HG02981 (cell line): Measurements from ENCODE around the gene KCTD21.

Experiments
- ATAC-seq: cut with Tn5 transposase; IDR thresholded peaks from one replicate; pipeline ENCODE4 v1.9.1; 2021; ENCODE audit warnings: mild to moderate bottlenecking, moderate library complexity; ENCODE audit not compliant: unreplicated experiment

KCTD21 gene

DNA sequence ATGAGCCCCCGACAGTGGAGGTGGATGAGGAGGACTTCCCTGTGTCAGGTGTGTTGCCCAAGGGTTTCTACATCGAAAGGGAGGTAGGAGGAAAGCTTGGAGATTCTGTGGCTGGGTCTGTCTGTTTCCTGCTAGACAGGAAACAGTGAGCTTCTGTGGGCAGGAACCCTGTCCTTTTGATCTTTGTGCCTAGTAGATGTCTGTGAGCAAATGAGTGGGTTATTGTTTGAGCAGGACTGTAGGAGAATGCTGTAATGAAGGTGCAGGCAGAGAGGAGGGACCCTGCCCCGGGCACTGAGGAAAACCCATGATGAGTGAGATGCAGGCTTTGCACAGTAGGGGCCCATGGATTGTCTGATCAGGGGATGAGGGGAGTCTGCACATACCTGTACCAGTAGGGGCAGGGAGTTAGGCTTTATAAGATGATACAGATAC is 14.3 kb upstream of the KCTD21 start:
- ATAC-seq = no peak

- no peak for ATAC-seq
These were observed 12.8 kb upstream of the KCTD21 start for GRCh38 chr11:78201096-78201818.

DNA sequence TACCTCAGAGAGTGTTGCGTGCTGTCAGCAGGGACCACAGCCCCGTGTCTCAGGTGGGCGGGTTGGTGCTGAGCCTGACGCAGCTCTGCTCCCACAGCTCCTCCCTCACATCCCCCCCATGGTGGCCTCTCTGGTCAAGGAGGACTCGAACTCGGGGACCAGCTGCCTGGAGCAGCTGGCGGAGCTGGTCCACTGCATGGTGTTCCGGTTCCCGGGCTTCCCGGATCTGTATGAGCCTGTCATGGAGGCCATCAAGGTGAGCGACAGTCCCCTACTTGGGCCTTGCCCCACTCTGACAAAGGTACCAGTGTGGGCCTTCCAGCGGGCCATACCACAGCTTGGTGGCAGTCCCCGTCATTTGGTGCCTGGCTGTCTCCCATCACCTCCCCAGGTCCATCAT is 12.1 kb upstream of the KCTD21 start:
- no peak for ATAC-seq

GRCh38 chr11:78200061-78200460 is 11.6 kb upstream of the KCTD21 start:
- ATAC-seq = no peak

GRCh38 chr11:78199653-78200015 is 11.2 kb upstream of the KCTD21 start:
- no peak for ATAC-seq

GRCh38 chr11:78199015-78199652 is 10.7 kb upstream of the KCTD21 start:
- ATAC-seq = no peak

- no peak for ATAC-seq
These were observed 9.4 kb upstream of the KCTD21 start for GRCh38 chr11:78197816-78198215.

GRCh38 chr11:78196661-78197091 is 8.2 kb upstream of the KCTD21 start:
- no peak for ATAC-seq

DNA sequence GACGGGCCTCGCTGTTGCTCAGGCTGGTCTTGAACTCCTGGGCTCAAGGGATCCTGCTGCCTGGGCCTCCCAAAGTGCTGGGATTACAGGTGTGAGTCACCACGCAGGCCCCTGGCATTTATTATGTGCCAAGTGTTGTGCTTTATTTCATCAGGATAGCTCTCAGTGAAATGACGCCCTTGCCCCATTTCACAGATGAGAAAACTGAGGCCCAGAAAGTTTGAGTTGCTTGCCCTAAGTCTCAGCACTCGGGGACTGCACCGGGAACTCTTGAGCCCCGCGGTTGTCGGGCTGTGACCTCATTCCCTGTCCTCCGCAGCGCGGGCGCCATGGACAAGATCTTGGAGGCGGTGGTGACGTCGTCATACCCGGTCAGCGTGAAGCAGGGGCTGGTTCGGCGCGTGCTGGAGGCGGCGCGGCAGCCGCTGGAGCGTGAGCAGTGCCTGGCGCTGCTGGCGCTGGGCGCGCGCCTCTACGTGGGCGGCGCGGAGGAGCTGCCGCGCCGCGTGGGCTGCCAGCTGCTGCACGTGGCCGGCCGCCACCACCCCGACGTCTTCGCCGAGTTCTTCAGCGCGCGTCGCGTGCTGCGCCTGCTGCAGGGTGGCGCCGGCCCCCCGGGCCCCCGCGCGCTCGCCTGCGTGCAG is 7.6 kb upstream of the KCTD21 start:
- ATAC-seq = no peak

- no peak for ATAC-seq
These were observed 6.1 kb upstream of the KCTD21 start for GRCh38 chr11:78194490-78194889.

DNA sequence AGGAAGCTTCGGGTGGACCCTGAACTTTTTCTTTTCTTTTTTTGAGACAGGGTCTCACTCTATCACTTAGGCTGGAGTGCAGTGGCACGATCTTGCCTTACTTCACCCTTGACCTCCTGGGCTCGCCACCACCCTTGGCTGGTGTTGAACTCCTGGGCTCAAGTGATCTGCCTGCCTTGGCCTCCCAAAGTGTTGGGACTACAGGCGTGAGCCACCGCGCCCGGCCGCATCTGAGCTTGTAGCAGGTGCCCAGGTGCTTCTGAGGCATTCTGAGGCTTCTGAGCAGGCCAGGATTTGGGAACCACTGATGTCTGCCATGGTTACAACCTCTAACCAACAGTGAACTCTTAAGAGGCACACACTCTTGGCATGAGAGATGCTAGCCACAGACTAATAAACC is 5.4 kb upstream of the KCTD21 start:
- no peak for ATAC-seq

- ATAC-seq = no peak
These were observed 4.5 kb upstream of the KCTD21 start for GRCh38 chr11:78192911-78193351.

GRCh38 chr11:78192223-78192719 is 3.8 kb upstream of the KCTD21 start:
- no peak for ATAC-seq

- ATAC-seq = no peak
These were observed 2.6 kb upstream of the KCTD21 start for GRCh38 chr11:78190871-78191538.

- no peak for ATAC-seq
These were observed 1.9 kb upstream of the KCTD21 start for GRCh38 chr11:78190374-78190773.

DNA sequence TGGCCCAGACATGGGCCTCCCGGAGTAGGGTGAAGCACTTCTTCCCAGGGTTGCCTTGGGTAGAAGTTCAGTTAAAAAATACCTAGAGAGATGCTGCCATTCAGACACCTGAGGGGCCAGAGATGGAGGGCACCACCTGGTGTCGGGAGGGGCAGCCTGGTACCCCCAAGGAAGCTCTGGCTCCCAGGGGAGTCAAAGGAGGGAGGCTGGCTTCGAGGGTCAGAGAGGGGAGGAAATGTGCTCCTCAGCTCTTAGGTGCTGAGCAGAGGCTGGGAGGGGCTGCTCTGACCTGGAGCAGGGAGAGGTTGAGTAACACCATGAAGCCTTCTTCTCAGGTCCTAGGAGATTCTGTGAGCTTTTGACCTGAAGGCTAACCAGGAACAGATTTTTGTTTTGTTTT is 1.4 kb upstream of the KCTD21 start:
- no peak for ATAC-seq

DNA sequence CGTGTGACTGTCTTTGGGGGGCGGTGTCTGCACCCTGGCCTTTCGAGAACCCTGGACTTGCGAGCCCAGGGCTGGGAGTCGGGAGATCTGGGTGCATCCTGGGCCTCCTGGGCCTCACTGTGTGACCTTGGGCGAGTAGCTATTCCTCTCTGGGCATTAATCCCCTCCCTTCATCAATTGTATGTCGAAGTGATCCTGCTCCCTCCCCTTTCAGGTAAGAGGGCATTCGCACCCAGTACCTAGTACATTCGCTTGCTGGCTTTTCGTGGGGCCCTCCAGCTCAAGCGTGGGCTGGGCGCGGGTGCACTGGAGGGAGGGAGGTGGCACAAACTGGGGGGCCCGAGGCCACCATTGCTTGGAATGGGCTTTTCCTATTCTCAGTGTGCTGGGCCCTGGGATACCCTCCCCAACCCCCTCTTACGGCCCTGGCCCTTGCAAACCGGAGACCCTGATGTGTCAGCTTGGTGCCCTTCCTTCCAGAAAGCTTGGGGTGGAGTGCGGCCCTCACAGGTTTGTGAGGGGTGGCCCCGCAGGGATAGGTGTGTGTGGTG is 823 bp upstream of the KCTD21 start:
- no peak for ATAC-seq

DNA sequence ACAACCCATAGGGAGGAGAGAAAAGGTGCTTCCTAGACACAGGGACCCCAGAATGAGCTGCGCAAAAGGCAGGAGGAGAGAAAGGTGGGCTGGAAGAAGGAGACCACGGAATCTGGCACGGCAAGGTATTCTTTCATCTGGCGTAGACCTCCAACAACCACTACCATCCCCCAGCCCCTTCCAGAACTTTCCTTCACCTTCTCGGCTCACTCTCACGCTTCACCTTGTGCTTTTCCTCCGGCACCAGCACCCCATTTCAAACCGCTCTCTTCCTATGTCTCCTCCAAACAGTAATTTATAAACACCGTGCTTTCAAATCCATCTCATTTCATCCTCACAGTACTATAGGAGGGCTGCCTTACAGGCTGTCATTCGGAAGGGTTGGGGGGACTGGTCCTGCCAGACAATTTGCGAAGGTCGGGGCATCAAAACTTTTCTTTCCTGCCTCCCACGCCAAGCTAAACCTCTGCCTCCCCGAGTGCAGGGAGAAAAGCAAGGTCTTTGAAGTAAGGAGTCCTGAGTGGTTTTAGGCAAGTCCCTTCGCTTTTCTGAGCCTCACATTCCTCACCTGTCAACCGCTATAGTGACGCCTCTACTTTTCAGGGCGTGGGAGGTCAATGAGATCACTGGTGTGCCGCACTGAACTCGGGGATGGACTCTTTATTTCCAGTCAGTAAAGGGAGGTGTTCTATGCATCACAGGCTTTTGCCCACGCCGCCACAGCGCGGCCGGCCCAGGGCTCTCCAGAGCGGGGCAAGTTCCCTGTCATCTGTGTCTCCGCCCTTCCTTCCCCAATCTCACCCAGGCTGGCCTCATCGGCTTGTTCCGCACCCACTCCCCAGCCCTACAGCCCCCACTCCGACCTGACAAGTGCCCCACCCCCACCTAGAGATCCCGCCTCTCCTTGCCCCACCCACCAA is 800 bp downstream of the KCTD21 start:
- ATAC-seq = peak; percentile 22

GRCh38 chr11:78181185-78181584 is 7.2 kb downstream of the KCTD21 start:
- ATAC-seq = no peak

DNA sequence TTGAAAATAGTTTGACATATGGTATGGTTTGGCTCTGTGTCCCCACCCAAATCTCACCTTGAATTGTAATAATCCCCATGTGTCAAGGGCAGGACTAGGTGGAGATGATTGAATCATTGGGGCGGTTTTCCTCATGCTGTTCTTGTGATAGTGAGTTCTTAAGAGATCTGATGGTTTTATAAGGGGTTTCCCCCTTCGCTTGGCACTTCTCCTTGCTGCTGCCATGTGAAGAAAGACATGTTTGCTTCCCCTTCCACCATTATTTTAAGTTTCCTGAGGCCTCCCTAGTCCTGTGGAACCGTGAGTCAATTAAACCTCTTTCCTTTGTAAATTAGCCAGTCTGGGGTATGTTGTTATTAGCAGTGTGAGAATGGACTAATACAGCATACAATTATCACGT is 7.7 kb downstream of the KCTD21 start:
- ATAC-seq = no peak
